GM19467 (cell line): ENCODE data around the gene JMJD7.
"Not testable (repeated sequence)": the region's sequence is repeated elsewhere in the genome, so short reads cannot be mapped to it uniquely, and the experiment has no call there.

Experiments
- ATAC-seq: cut with Tn5 transposase; IDR thresholded peaks from one replicate; pipeline ENCODE4 v1.9.1; 2021; ENCODE audit warnings: mild to moderate bottlenecking, moderate library complexity; ENCODE audit not compliant: unreplicated experiment

Gene JMJD7

DNA sequence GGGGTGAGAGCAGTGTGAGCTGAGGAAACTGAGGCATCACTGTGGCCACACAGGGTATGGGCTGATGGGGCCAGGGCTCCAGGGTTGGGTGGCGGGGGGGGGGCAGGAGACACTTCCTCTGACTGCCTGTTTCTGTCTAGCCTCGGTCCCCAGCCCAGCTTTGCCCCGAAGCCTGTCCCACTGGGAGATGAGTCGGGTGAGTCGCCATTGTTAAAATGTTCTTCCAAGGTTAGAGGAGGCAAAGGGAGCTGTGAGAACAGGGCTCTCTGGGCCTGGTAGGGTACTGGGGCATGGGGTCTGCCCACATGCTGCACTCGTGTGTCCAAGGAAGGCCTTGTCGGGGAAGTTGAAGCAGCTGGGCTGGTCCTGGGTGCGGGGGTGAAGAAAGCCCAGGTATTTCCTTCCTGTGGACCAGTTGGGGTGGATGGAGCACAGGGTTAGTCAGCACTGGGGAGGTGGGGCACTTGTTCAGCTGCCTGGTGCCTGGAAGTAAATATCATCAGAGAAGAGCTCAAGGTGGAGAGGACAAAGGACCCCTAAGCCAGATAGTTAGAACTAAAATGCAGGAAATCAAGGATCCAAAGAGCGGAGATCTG lies 8.3 kb upstream of the JMJD7 start:
- no peak for ATAC-seq

- ATAC-seq, result no peak
Observed at GRCh38 chr15:41820791-41821423, 7.0 kb upstream of the JMJD7 start.

DNA sequence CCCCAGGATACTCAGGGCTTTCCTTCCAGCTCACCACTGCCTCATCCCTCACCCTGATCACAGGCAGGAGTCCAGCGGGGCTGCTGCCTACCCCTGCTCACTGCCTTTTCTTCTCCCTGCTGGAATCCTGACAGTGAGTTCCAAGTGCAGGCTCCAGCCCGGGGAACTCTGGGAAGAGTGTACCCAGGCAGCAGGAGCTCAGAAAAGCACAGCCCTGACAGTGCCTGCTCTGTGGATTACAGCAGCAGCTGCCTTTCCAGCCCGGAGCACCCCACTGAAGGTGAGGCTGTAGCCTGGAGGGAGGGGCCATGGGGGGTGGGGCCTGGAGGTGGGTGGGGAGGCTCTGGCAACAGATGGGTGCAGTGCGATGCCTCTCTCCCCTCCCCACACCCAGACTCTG lies 6.1 kb upstream of the JMJD7 start:
- ATAC-seq, result no peak

DNA sequence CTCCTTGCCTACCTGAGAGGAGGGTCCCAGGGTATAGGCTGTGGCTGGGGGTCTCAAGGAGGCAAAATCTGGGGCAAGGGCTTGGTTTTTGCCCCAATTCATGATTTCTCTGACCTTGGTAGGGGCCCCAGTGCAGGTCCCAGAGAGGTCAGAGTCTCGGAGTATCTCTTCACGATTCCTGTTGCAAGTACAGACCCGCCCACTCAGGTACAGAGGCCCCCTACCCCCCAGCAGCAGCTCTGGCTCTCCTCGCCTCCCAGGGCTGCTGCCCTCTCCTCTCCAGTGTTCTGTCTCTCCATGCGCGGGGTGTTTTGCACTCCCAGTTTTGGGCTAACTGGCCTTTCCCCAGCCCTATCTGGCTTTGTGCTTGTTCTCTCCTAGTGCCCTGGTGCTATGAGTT lies 5.4 kb upstream of the JMJD7 start:
- no peak for ATAC-seq

DNA sequence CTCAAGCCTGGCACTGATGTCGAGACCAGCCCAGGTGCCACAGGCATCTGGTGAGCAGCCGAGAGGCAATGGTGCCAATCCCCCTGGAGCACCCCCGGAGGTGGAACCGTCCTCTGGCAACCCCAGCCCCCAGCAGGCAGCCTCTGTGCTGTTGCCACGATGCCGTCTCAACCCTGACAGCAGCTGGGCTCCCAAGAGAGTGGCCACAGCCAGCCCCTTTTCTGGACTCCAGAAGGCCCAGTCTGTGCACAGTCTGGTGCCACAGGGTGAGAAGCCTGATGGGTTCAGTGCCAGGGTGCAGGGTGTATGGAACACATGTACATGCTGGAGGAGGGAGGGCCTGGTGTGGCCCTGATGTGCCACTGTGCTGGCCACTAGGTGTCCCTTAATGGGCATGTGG lies 4.9 kb upstream of the JMJD7 start:
- ATAC-seq, result no peak

GRCh38 chr15:41823502-41823901 lies 4.4 kb upstream of the JMJD7 start:
- ATAC-seq, result no peak

- ATAC-seq, result no peak
Observed at GRCh38 chr15:41824062-41824745, 3.7 kb upstream of the JMJD7 start.

GRCh38 chr15:41825145-41825544 lies 2.7 kb upstream of the JMJD7 start:
- no peak for ATAC-seq

- ATAC-seq, result no peak
Observed at GRCh38 chr15:41825572-41826535, 2.0 kb upstream of the JMJD7 start.

- ATAC-seq, result no peak
Observed at GRCh38 chr15:41827290-41827879, 507 bp upstream of the JMJD7 start.

DNA sequence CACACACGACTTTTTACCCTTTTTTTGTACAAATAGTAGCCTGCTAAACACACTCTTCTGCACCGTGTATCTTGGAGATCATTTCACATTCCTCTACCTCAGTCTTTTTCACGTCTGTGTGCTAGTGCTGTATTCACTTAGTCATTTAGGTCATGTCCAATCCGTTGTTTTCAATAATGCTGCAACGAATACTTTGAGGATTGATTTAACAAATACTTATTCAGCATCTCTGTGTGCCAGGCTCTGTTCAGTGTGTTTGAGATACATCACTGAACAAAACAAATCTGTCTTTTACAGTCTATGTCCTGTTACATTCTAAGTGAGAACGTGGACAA lies 882 bp downstream of the JMJD7 start:
- no peak for ATAC-seq

GRCh38 chr15:41829959-41830646 lies 2.2 kb downstream of the JMJD7 start:
- ATAC-seq, result no peak

DNA sequence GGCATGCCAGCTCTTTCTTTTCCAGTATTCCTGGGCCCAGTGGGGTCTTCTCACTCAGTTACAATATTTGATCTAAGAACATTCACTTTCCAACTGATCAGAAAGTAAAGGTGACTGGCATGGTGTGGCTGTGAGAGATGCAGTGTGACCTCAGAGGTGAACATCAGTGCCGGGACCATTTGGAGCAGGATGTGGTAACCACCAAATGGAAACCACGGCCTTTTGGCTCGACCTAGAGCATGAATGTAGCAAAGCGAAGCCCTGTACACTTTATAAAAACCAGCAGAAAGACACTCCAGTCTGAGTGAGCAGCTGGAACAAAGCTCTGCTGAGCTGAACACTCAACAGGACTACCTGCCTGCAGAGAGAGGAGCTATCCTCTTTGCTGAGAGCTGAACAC lies 3.4 kb downstream of the JMJD7 start:
- ATAC-seq, result not testable (repeated sequence)

- ATAC-seq, result no peak
Observed at GRCh38 chr15:41832208-41832607, 4.3 kb downstream of the JMJD7 start.

DNA sequence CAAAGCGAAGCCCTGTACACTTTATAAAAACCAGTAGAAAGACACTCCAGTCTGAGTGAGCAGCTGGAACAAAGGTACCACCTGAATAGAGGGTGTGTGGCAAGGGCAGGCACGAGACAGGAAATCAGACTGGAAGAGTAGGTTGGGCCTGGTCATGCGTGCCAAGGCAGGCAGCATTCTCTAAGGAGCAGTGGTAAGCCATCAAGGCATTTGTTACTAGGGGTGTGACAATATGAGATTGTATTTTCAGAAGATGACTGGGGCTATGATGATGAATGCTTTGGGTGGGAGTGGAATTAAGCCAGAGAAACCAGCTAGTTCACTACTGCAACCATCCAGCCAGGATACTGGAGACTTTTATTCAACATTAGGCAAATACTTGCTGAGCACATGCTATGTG lies 5.0 kb downstream of the JMJD7 start:
- ATAC-seq, result no peak

DNA sequence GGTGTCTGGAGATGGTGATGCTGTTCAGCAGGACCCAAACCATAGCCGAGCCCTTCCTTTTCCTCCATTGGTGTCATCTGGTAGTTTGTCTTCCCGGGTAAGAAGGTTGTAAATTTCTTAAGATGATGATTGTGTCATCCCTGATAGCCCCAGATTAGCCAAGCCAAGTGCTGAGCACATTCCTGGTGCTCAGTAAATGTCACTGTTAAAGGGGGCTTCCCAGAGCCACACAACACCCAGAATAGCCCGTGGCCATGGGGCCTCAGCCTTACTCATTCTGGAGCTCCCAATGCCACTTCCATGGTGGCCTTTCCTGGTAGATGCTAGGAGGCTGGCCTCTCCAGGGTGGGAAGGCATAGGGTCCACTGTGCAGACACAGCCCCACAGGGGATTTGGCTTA lies 6.2 kb downstream of the JMJD7 start:
- ATAC-seq, result no peak

DNA sequence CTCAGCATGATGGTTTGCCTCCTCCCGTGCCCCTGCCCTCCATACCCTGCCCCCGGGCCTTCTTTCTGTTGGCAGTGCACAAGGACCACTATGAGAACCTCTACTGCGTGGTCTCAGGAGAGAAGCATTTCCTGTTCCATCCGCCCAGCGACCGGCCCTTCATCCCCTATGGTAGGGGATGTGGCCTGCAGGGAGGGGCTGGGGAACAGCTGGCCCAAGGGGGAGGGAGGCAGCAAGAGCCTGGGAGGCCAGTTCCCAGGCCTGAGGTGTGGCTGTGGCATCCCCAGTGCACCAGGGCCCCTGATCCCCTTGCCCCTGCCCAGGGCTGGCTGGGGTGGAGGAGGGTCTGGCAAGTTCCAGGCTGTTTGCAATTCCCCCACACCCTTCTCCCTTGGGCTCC lies 8.2 kb downstream of the JMJD7 start:
- no peak for ATAC-seq

- no peak for ATAC-seq
Observed at GRCh38 chr15:41836713-41837454, 9.0 kb downstream of the JMJD7 start.

- no peak for ATAC-seq
Observed at GRCh38 chr15:41838400-41838897, 10.6 kb downstream of the JMJD7 start, which contains the start of gene PLA2G4B. PLA2G4B (plus strand) TSS chr15:41838847; CDS start chr15:41838914, 67 bp downstream.
